GM13976 (cell line): Measurements from ENCODE around the gene OR2A5.

Experiments
- DNase-seq: peaks from one replicate; pipeline ENCODE4 v3.0.0; 2012; ENCODE audit warnings: low spot score
- CTCF ChIP-seq: IDR thresholded peaks from 2 replicates; pipeline ENCODE4 v1.5.1; 2012; ENCODE audit warnings: borderline replicate concordance, mild to moderate bottlenecking; ENCODE audit not compliant: insufficient read depth; ENCODE audit errors: extremely low read depth, missing control alignments, control extremely low read depth
- in situ Hi-C: fragments of 300-500 bp; cut with MboI; formaldehyde crosslinking; loops from one replicate; pipeline ENCODE4 v1.12.0; 2022; ENCODE audit warnings: low sequenced_read_pairs, mixed read lengths, inconsistent platforms; ENCODE audit not compliant: unreplicated experiment

The OR2A5 gene

GRCh38 chr7:144048648-144049047 is at the start of gene OR2A5:
OR2A5 (plus strand) TSS chr7:144048948; CDS start chr7:144050402, 1,454 bp downstream.
- in situ Hi-C loops = no loop called here
- DNase-seq = no peak
- TF ChIP-seq CTCF = no peak

- in situ Hi-C loops = no loop called here
Measured at GRCh38 chr7:144000020-144000419, 48.7 kb upstream of the OR2A5 start, which contains the start of gene OR6B1. OR6B1 (plus strand) TSS chr7:144000320; CDS start chr7:144003997, 3,677 bp downstream.

GRCh38 chr7:144001543-144001942 is 47.2 kb upstream of the OR2A5 start:
- TF ChIP-seq CTCF = no peak
- in situ Hi-C loops = no loop called here
- no peak for DNase-seq

More at GRCh38 chr7:144000020-144000419, 48.7 kb upstream of the OR2A5 start, which contains the start of gene OR6B1:
- TF ChIP-seq CTCF = no peak
- DNase-seq = no peak

- in situ Hi-C loops = no loop called here
- no peak for DNase-seq
- no peak for TF ChIP-seq CTCF
Measured at GRCh38 chr7:144004703-144005102, 44.0 kb upstream of the OR2A5 start.

GRCh38 chr7:144006029-144006691 is 42.6 kb upstream of the OR2A5 start:
- DNase-seq = no peak
- TF ChIP-seq CTCF = no peak
- in situ Hi-C loops = no loop called here

- in situ Hi-C loops = no loop called here
- DNase-seq = no peak
- TF ChIP-seq CTCF = no peak
Measured at GRCh38 chr7:144006692-144007042, 42.1 kb upstream of the OR2A5 start.
